Stimulated activated effector memory CD8-positive, alpha-beta T cell treated with anti-CD3 and anti-CD28 coated beads, Interleukin-12 subunit alpha, Interleukin-12 subunit beta, amount 100 ng/mL, for 72 hours (primary cell): Measurements from ENCODE around the gene FMOD.

Experiments
- ATAC-seq: fragments of 150-1000 bp; cut with Tn5 transposase; 2 replicates; pipeline ENCODE4 v1.10.0; 2021
- DNase-seq, 2 donors: peaks; one replicate each; pipeline ENCODE4 v3.0.0; 2021 to 2022; ENCODE audit warnings: low spot score in 2 of 2
- H3K27ac Mint-ChIP-seq: one replicate; pipeline ENCODE4 v1.8.0; 2022; ENCODE audit warnings: mild to moderate bottlenecking, mixed read lengths
- H3K36me3 Mint-ChIP-seq: one replicate; pipeline ENCODE4 v1.8.0; 2022; ENCODE audit warnings: mild to moderate bottlenecking, mixed read lengths
- H3K4me1 Mint-ChIP-seq: one replicate; pipeline ENCODE4 v1.8.0; 2022; ENCODE audit warnings: mixed read lengths
- H3K4me3 Mint-ChIP-seq: one replicate; pipeline ENCODE4 v1.8.0; 2022; ENCODE audit warnings: mild to moderate bottlenecking, mixed read lengths
- H3K9me3 Mint-ChIP-seq: one replicate; pipeline ENCODE4 v1.8.0; 2022; ENCODE audit warnings: mixed read lengths

The FMOD gene

GRCh38 chr1:203368624-203369451, 17.9 kb upstream of the FMOD start:
- ATAC-seq, result no peak
- H3K27ac Mint-ChIP-seq, result no peak overlapping the region
- no peaks in the 10 kb centered on the region for H3K4me1 Mint-ChIP-seq
- H3K36me3 Mint-ChIP-seq, result no peaks in the 10 kb centered on the region
- DNase-seq, result no peak
- H3K4me3 Mint-ChIP-seq, result no peak overlapping the region
- no peaks in the 10 kb centered on the region for H3K9me3 Mint-ChIP-seq

DNA sequence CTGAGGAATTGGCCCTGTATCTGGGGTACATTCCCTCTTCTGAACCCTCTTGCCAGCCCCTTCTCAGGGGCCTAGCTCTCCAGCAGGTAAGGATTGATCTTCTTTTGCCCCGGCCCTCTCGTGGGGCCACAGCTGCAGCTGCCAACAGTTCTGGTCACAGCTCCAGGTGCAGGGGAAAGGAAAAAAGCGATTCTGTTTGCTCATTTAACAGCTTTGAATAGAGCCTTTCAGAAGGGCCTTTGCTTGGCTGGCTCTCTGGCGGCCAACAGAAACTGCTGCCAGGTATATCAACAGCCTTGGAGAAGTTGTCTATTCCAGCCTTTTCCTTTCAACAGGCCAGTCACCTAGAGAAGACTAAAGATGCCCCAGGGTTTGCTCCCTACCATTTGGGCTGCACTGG, 16.1 kb upstream of the FMOD start:
- Mint-ChIP-seq H3K9me3 (no peaks in the 10 kb centered on the region), H3K4me3 (no peak overlapping the region), H3K36me3 (no peaks in the 10 kb centered on the region), H3K27ac (no peak overlapping the region), H3K4me1 (no peaks in the 10 kb centered on the region)
- ATAC-seq, result no peak
- DNase-seq, result no peak

DNA sequence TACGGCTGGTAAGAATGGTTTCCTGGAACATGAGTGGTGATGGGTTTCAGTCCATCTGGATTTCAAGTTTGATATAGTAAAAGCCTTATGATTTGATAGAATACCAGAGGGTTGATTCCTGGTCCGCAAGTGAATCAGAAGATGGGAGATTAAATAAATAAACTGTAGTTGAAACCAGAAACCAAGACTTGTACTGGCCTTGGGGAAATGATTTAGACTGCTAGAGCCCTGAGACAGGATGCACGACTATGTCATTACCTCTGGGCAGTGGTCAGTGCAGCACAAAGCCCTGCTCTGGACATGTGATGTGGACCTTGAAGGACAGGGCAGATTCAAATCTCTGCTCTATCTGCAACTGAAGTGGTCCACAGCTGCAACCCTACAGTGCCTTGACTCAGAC, 15.6 kb upstream of the FMOD start:
- ATAC-seq, result no peak

GRCh38 chr1:203364806-203365205, 13.9 kb upstream of the FMOD start:
- Mint-ChIP-seq H3K27ac (no peak overlapping the region), H3K4me3 (no peak overlapping the region), H3K9me3 (no peaks in the 10 kb centered on the region), H3K36me3 (no peaks in the 10 kb centered on the region), H3K4me1 (no peaks in the 10 kb centered on the region)
- DNase-seq (no peak), ATAC-seq (no peak)

More for the DNA sequence above, 15.6 kb upstream of the FMOD start:
- Mint-ChIP-seq H3K36me3 (no peaks in the 10 kb centered on the region), H3K9me3 (no peaks in the 10 kb centered on the region), H3K4me1 (no peaks in the 10 kb centered on the region), H3K4me3 (no peak overlapping the region), H3K27ac (no peak overlapping the region)
- DNase-seq, result no peak

DNA sequence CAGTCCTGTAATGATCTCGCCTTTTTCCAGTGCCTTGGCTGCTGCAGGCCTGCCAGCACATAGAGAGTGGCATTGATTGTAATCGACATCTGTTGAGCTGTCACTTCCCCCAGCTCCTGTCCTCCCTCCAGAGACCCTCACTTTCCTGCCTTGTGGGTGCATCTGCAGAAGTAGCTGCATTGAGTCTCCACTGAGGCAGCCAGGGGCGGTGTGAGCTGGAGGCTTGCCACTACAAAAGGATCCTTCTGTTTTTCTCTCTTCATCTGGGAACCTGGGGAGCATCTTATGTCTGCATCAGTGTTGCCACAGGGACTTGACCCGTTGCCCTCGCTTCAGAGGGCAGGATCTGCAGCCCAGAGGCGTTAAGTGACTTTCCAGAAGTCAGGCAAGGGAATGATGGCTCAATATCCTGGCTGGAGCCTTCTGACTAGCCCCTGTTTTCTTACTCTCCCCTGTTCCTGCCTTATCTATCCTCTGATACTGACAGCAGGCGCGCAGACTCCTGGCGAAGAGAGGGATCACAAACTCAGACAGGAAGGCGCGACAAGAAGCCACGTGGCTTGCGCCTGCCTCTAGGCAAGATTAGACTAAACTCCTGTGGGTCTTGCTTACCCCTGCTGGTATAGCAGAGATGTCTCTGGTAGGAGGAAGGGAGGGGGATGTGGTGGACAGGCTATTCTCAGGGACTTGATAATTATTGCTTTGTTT, 13.3 kb upstream of the FMOD start:
- Mint-ChIP-seq H3K36me3 (no peaks in the 10 kb centered on the region), H3K4me1 (no peaks in the 10 kb centered on the region), H3K27ac (no peak overlapping the region), H3K9me3 (no peaks in the 10 kb centered on the region), H3K4me3 (no peak overlapping the region)
- DNase-seq (no peak), ATAC-seq (no peak)

GRCh38 chr1:203362720-203363025, 11.8 kb upstream of the FMOD start:
- Mint-ChIP-seq H3K4me1 (no peaks in the 10 kb centered on the region), H3K36me3 (no peaks in the 10 kb centered on the region), H3K9me3 (no peaks in the 10 kb centered on the region), H3K27ac (no peak overlapping the region), H3K4me3 (no peak overlapping the region)
- no peak for ATAC-seq
- no peak for DNase-seq

DNA sequence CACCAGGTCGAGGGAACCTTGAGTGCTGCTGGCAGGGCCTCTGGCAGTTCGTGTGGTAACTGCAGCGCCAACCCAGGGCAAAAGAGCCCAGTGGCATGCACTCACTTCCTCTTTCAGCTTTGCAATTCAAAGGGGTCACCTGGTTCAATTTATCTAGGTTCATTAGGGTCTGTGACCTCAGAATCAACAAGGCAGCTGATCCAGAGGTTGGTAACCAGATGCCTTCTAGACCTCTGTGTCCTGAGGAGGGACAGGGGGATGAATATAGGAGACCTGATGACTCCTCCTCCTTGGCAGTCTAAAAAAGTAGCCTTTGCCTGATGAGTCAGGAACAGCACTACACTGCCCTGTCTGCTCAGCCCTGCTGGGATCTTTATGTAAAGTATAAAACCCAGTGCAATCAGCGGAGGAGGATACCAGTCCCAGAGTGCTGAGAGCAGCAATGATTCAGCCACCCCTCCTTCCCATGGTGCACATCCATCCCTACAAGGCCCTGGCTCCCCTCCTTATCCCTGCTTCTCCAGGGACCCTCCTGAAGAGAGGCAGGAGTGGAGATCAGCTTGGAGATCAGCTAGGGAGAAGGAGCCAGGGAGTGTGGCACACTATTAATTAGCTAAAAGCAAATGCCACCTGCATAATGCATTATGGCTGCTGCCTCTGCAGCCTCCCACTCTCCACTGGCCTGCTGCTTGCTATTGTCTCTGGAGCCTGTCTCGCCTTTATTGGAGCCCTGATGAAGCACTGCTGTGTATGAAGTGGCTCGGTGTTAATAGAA, 11.2 kb upstream of the FMOD start:
- DNase-seq (no peak), ATAC-seq (peak; percentile 46)
- Mint-ChIP-seq H3K27ac (no peak overlapping the region), H3K4me1 (no peaks in the 10 kb centered on the region), H3K4me3 (no peak overlapping the region), H3K36me3 (no peaks in the 10 kb centered on the region), H3K9me3 (no peaks in the 10 kb centered on the region)

DNA sequence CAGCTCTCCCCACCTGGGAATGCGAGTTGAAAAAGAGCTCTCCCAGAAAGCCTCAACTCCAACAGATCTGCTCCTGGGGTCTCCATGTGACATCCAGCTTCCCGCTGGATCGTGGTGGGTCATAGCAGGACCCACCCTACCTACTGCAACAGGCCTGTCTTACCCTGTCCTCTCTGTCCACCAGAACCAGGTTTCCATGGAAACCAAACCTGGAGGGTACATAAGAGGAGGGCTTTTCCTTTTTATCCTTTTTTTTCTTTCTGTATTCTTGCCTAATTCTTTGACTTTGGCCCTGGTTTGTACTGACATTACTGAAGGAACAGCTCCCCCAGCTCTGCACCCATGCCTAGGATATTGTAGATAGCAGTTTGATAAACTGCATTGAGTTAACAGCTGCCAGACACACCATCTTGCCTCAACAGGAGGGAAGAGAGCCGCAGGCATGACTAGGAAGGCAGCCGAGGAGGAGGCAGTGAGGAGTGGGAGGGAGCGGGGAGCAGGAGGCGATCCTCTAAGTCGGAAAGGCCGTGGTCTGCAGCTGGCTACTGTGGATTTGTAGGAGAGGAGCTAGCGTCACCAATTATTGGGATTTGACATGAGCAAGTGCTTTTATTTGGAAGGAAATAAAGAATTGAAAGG, 9.7 kb upstream of the FMOD start:
- Mint-ChIP-seq H3K4me3 (no peak overlapping the region), H3K4me1 (no peaks in the 10 kb centered on the region), H3K27ac (no peak overlapping the region), H3K36me3 (no peaks in the 10 kb centered on the region), H3K9me3 (no peaks in the 10 kb centered on the region)
- DNase-seq (no peak), ATAC-seq (no peak)

DNA sequence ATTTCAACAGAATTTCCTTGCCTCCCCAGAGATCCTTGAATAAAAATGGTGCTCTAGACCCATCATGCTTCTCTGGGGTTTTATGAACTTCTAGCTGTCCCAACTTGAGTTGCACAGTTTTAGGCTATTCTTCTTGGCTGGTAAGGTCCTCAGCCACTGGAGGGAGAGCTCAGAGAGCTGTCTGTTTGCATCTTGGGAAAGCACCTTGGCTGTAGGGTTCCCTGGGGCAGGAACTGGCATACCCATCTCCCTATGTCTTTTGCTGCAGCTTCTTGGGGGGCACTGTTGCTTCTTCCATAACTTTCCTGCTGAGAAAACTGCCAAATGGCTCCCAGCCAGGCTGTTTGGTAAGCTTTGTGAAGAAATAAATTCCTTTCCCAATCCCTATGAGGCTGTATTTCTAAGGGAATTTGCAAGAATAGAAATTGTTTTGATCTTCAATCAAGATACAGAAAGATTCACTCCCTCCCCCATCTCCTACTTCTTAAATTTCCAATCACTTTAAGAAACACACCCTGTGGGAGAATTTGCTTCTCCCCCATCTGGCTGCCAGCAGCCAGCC, 8.2 kb upstream of the FMOD start:
- H3K4me3 Mint-ChIP-seq, result no peak overlapping the region
- ATAC-seq, result no peak
- no peak for DNase-seq
- H3K27ac Mint-ChIP-seq, result no peak overlapping the region
- H3K36me3 Mint-ChIP-seq, result no peaks in the 10 kb centered on the region
- no peaks in the 10 kb centered on the region for H3K9me3 Mint-ChIP-seq
- H3K4me1 Mint-ChIP-seq, result no peaks in the 10 kb centered on the region

- DNase-seq (no peak), ATAC-seq (no peak)
- H3K4me1 Mint-ChIP-seq, result peaks cover 16% of the 10 kb centered on the region
- H3K9me3 Mint-ChIP-seq, result no peaks in the 10 kb centered on the region
- no peak overlapping the region for H3K27ac Mint-ChIP-seq
- H3K4me3 Mint-ChIP-seq, result no peak overlapping the region
- no peaks in the 10 kb centered on the region for H3K36me3 Mint-ChIP-seq
These were observed 3.3 kb upstream of the FMOD start for GRCh38 chr1:203354246-203354645.

- DNase-seq (no peak), ATAC-seq (no peak)
- H3K4me3 Mint-ChIP-seq, result no peak overlapping the region
- no peak overlapping the region for H3K27ac Mint-ChIP-seq
- H3K36me3 Mint-ChIP-seq, result no peaks in the 10 kb centered on the region
- H3K4me1 Mint-ChIP-seq, result peaks cover 16% of the 10 kb centered on the region
- H3K9me3 Mint-ChIP-seq, result no peaks in the 10 kb centered on the region
These were observed 2.6 kb upstream of the FMOD start for GRCh38 chr1:203353486-203353885.

DNA sequence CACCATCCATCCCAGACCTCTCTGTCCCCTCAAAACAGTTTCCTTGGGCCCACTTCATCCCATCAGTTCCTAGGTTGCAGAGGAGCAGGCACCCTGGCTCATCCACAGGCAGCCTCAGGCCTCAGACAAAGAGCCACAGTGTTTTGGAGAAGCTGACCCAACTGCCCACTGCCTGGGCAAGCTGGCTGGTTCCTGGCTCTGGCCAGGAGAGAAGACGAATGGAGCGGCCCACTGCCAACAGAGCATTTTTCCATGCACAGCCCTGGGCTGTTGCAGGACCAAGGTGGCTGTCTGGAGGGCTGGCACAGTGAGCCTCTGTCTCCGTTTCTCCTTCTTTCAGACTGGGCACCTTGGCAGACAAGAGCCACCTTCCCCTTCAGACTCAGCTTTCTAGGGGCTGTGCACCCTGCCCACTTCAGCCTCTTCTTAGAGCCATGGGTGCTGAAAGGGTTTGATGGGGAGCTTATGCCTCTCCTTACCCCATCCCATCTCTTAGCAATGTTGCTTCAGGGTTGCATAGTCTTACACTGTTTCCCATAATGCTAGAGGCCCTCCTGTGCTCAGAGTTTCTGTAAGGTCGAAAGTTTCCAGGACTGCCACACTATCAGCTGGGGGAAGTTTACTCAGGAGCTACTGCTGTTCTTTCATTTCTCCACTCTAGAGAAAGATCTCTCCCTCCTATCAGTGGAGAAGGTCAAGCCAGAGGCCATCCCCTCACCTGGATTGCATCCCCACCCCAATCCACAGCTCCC, 973 bp downstream of the FMOD start:
- no peak overlapping the region for H3K27ac Mint-ChIP-seq
- no peak for ATAC-seq

DNA sequence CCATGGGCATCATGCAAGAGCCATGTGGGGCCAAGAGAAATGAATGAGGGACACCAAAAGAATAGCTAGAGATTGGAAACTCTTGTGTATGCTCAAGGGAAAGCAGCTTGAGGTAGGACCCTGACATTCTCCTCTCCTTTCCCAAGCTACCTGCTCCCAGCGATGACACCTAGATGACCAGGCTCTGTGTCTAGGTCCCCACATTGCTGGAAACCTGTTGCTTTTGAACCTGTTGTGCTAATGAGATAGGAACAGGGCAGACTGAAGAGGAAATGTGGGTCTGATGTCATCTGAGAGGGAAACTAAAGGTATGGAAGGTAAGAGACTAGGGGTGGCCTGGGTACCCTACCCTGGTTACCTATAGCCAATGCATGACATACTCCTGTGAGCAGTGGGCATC, 1.8 kb downstream of the FMOD start:
- ATAC-seq (no peak), DNase-seq (no peak)
- Mint-ChIP-seq H3K4me3 (no peak overlapping the region), H3K27ac (no peak overlapping the region), H3K36me3 (no peaks in the 10 kb centered on the region), H3K4me1 (peaks cover 16% of the 10 kb centered on the region), H3K9me3 (no peaks in the 10 kb centered on the region)

More for the DNA sequence above, 973 bp downstream of the FMOD start:
- Mint-ChIP-seq H3K4me1 (peaks cover 16% of the 10 kb centered on the region), H3K36me3 (no peaks in the 10 kb centered on the region), H3K4me3 (no peak overlapping the region), H3K9me3 (no peaks in the 10 kb centered on the region)
- no peak for DNase-seq

DNA sequence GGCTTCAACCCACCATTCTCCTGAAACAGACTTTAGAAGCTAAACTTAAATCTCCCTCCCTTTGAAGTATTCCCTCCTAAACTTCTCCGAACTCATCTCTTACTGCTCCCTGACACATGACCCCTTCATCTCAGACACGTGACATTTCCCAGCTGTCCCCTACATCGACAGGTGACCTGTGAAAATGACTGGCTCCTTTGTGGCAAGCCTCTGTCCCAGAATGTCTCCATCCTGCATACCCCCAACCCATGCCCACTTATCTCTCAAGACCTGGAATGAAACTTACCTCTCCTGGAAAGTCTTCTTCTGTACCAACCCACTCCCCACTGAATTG, 4.2 kb downstream of the FMOD start:
- ATAC-seq, result no peak
- H3K4me3 Mint-ChIP-seq, result no peak overlapping the region
- H3K4me1 Mint-ChIP-seq, result peaks cover 26% of the 10 kb centered on the region
- no peak overlapping the region for H3K27ac Mint-ChIP-seq
- DNase-seq, result no peak
- no peaks in the 10 kb centered on the region for H3K36me3 Mint-ChIP-seq
- no peaks in the 10 kb centered on the region for H3K9me3 Mint-ChIP-seq
